G401 (cell line): ENCODE data around the gene KCNH1. TPM values are rescaled to one million over a fixed set of nuclear protein-coding genes. Genes with fewer than 3 reads are reported as not detected.

Experiments used
- DNase-seq: peaks from one replicate; pipeline ENCODE4 v3.0.0-alpha.2; 2015; ENCODE audit warnings: low spot score
- in situ Hi-C: cut with HindIII; loops from 2 replicates; pipeline ENCODE4 v1.10.0; 2016; ENCODE audit warnings: low sequenced_read_pairs, mixed read lengths
- total RNA-seq: library from RNA; depleted of rRNA; stranded (reverse); fragments of >200 nt; shearing (Covaris generic); gene quantifications from 2 replicates; pipeline ENCODE4 v1.2.3, GENCODE V29; 2014; rRNA removed

KCNH1 gene, protein sequence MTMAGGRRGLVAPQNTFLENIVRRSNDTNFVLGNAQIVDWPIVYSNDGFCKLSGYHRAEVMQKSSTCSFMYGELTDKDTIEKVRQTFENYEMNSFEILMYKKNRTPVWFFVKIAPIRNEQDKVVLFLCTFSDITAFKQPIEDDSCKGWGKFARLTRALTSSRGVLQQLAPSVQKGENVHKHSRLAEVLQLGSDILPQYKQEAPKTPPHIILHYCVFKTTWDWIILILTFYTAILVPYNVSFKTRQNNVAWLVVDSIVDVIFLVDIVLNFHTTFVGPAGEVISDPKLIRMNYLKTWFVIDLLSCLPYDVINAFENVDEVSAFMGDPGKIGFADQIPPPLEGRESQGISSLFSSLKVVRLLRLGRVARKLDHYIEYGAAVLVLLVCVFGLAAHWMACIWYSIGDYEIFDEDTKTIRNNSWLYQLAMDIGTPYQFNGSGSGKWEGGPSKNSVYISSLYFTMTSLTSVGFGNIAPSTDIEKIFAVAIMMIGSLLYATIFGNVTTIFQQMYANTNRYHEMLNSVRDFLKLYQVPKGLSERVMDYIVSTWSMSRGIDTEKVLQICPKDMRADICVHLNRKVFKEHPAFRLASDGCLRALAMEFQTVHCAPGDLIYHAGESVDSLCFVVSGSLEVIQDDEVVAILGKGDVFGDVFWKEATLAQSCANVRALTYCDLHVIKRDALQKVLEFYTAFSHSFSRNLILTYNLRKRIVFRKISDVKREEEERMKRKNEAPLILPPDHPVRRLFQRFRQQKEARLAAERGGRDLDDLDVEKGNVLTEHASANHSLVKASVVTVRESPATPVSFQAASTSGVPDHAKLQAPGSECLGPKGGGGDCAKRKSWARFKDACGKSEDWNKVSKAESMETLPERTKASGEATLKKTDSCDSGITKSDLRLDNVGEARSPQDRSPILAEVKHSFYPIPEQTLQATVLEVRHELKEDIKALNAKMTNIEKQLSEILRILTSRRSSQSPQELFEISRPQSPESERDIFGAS
- 0.14 and 2.0 TPM in 2 replicates for total RNA-seq

GRCh38 chr1:211133836-211134669 is at the start of gene KCNH1:
TSS of gene KCNH1 (minus strand) at chr1:211134148. CDS start at chr1:211133945, 203 bp downstream.
- in situ Hi-C loops, result no loop called here
- DNase-seq, result peak; percentile 89

DNA sequence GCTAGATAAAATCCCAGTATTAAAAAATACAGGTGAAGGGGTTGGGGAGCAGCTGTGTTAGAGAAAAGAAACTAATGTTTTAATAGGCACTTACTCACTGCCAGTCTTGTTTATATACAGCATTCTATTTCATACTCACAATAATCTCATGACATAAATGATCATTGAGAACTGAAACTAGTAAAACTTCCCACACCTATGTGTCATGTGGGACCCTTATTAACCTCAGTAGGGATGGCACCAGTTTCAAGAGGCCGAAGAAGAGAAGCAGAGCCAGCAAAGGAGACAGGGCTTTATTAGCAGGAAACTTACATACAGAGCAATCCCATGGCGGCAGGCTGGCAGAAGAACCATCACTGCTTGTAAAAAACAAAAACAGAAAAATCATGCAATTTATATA is 48.8 kb upstream of the KCNH1 start:
- DNase-seq, result no peak
- in situ Hi-C loops, result no loop called here

- in situ Hi-C loops, result no loop called here
- DNase-seq, result no peak
Observed at GRCh38 chr1:211174375-211174774, 40.4 kb upstream of the KCNH1 start.

- DNase-seq, result no peak
- in situ Hi-C loops, result no loop called here
Observed at GRCh38 chr1:211172657-211173056, 38.7 kb upstream of the KCNH1 start.

GRCh38 chr1:211169353-211169752 is 35.4 kb upstream of the KCNH1 start:
- no peak for DNase-seq
- in situ Hi-C loops, result no loop called here

DNA sequence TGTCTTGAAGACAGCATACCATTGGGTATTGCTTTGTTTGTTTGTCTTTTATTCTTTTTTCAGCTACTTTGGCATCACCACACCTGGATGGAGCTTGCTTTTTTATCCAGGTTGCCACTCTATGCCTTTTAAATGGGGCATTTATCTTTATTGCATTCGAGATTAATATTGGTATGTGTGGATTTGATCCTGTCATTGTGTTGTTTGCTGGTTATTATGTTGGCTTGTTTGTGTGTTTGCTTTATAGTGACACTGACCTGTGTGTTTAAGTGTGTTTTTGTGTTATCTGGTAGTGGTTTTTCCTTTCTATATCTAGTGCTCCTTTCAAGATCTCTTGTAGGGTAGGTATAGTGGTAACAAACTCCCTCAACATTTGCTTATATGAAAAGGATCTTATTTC is 24.9 kb upstream of the KCNH1 start:
- DNase-seq, result no peak
- in situ Hi-C loops, result no loop called here

GRCh38 chr1:211155040-211155439 is 21.1 kb upstream of the KCNH1 start:
- DNase-seq, result no peak
- in situ Hi-C loops, result no loop called here

- DNase-seq, result no peak
- in situ Hi-C loops, result no loop called here
Observed at GRCh38 chr1:211153932-211154331, 20.0 kb upstream of the KCNH1 start.

DNA sequence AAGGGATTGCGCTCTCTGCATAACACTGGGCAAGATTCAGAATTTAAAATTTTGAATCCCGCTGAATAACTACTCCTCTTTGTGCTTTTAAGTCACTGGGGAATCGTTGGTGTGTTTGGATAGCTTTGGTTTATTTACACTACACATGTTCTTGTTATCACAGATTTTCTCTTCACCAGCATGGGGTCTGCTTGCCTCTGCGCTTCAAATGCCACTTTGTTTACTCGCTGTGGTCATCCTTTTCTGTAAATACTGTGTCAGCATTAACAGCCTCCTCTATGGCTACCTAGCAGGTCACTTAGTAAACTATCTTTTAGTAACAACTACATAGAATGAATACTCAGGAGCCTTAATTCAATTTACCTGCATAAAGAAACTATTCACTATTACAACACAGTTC is 14.4 kb upstream of the KCNH1 start:
- DNase-seq, result no peak
- in situ Hi-C loops, result no loop called here

DNA sequence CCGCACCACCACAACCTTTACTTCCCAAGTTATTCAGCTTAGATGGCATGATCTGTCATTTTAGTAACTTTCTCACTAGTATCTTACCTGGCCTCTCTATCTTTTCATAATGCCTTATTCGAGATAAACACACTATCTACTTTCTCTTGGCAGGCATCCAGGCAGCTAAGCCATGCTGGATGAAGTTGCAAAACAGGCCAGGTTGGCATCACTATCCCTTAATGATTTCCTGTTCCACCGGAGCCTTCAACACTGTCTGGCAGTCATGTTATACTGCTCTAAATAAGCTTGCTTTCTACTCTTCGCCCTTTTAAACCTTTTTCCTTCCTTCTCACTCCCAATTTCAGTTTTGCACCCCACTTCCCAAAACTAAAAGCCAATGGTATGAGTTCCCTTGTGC is 12.0 kb upstream of the KCNH1 start:
- in situ Hi-C loops, result no loop called here
- DNase-seq, result no peak

GRCh38 chr1:211135342-211135950 is 1.5 kb upstream of the KCNH1 start:
- in situ Hi-C loops, result no loop called here
- DNase-seq, result peak; percentile 90

DNA sequence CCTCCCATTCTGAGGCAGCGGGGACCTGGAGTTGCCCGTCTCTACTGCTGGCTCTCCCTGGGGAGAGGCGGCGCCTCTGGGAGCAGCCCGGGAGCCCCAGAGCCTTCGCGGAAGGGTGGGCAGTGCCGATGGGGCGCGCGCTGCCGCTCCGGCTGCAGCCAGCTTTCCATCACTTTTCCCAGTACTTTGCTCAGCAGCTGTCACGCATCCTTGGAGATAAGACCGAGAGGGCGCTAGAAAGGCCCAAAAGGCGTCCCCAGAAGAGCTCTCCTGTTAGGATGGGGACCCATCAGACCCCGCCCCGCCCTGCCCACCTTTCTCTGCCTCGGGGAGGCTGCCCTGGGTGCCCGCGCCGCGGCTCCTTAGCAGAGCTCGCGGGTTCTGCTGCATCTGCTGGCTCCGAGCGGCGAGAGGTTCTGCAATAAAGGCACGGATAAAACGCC is 534 bp downstream of the KCNH1 start:
- DNase-seq, result peak; percentile 66
- in situ Hi-C loops, result no loop called here

DNA sequence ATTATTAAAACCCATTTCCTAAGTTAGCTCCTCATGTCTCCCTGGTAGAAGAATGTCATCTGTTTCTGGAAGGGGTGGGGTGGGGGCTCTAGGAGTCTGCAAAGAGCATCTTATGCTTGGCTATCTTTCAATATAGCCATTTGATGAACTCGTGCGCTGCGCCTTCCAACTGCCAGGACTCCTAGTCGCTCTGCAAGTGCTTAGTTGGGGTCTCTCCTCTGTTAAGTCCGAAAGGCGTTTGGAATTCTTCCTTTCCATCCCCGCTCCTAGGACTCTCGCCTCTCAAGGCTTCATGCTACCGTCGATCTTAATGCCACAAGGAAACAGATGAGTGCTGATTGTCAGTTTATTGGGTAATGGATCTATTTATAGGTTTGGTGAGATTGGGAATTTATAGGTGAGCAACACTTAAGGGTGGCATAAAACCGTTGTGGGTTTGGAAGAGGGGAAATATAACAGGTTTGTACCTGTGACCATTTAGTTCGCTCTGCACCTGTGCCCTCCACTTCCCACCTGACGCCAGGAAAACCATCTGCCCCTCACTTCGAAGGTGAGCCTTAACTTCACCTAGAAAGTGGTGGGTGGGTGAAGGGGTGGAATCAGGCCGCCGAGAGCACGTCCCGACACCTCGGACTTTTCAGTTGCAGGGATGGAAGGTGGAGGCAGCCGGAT is 1.1 kb downstream of the KCNH1 start:
- DNase-seq, result peak; percentile 72
- in situ Hi-C loops, result no loop called here

- in situ Hi-C loops, result no loop called here
- peak; percentile 64 for DNase-seq
Observed at GRCh38 chr1:211129776-211130175, 4.2 kb downstream of the KCNH1 start.

DNA sequence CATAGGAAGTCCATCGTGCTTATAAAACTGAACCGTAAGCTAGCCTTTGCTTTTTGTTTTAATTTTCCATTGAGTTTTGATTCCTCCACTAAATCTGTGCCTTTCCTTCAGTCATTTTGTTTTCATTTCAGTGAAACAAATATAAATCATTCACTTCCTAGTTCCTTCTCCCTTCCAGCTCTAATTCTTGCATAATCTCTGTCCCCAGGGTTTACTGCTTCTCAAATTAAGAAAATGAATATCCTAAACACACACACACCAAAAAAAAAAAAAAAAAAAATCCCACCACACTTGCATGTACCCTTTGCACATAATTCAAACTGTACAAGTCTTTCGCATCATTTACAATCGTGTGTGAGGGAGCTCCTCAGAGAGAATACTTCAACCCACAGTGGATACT is 6.8 kb downstream of the KCNH1 start:
- no peak for DNase-seq
- in situ Hi-C loops, result no loop called here

DNA sequence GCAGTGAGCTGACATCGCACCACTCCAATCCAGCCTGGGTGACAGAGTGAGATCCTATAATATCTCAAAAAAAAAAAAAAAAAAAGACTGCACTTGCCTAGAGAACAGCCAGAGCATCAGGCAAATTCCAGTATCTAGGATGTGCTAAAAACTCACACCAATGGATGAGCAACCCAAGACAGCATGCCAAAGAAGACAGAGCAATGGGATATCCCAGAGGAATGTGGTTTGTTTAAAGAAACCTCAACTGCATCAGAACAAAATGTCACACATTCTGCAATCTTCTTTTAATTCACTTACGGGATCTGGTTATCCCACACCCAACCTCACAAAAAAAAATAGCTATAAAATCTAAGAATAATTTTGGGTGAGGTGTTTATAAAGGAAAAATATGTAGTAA is 7.3 kb downstream of the KCNH1 start:
- no peak for DNase-seq
- in situ Hi-C loops, result no loop called here

DNA sequence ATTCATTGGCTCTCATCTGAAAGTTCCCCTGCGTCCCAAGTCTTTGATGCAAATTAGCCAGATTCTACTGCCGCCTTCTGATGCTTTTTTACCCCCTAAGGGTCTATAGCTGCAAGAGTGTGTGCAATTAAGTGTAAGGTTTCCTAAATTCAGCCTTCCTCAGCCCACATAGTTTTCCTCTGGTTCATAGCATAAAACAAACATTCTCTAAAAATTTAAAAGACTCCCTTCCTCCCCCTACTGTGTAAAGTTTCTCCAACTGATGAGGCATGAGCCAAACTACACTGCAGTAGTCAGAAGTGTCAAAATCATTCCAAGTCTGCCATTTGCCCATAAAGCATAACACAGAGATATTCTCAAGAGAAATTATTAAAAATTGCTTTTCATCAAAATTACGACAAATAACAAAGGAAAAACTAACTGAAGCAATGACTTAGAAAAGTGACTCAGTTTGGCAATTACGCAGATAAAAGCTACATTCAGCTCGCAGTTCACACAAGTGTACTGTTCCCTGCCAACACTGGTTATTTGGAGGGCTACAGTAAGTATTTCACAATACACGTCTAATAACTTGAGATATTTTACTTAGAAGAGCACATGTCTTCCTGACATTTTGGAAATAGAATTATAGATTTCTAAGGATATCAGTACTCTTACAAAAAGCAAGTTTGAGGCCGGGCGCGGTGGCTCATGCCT is 15.4 kb downstream of the KCNH1 start:
- no peak for DNase-seq
- in situ Hi-C loops, result no loop called here

DNA sequence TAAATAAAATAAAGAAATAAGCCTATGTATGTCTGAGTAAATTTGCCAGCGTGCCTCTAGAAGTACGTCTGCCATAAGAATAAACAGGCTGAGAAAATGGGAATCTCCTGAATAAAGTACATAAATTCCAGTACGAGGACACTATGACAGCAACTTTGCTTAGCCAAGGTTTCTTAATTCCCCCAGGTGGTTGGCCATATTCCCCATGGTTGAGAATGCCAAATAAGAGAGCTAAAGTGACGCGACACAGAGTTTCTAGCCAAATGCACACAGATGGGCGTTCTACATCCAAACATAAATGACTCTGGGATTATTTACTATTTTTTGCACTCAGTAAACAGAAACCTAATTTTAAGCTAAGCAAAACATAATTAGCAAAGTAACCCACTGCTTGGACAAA is 19.5 kb downstream of the KCNH1 start:
- in situ Hi-C loops, result no loop called here
- peak; percentile 94 for DNase-seq
